Right lobe of liver (tissue), 6 donors: ENCODE results near the gene TRPT1. TPM values are rescaled to one million over a fixed set of nuclear protein-coding genes. Genes with fewer than 3 reads are reported as not detected.

Experiments used
- ATAC-seq, 4 donors: fragments of 200-7000 bp; cut with Tn5 transposase; one replicate each; pipeline ENCODE4 v1.9.1; 2020; ENCODE audit warnings: mild to moderate bottlenecking in 4 of 4, moderate library complexity in 4 of 4
- DNase-seq, 3 donors: peaks; one replicate each; pipeline ENCODE4 v3.0.0-alpha.2; 2020
- H3K27ac ChIP-seq, 3 donors: fragments of 200-600 bp; one replicate each; pipeline ENCODE4 v1.8.0; 2022
- H3K27me3 ChIP-seq, 2 donors: fragments of 200-600 bp; one replicate each; pipeline ENCODE4 v1.8.0; 2022
- H3K36me3 ChIP-seq, 4 donors: fragments of 200-600 bp; sonication (generic) in 1 of 4; one replicate each; pipeline versions ENCODE4 v1.5.1 to v1.8.0; 2017 to 2022; ENCODE audit warnings: control low read depth in 1 of 4
- H3K4me1 ChIP-seq, 4 donors: fragments of 200-600 bp; sonication (generic) in 1 of 4; one replicate each; pipeline versions ENCODE4 v1.5.1 to v1.8.0; 2017 to 2022; ENCODE audit warnings: control low read depth in 1 of 4
- H3K4me3 ChIP-seq, 3 donors: fragments of 200-600 bp; one replicate each; pipeline ENCODE4 v1.8.0; 2022
- H3K9me3 ChIP-seq, 4 donors: fragments of 200-600 bp; sonication (generic) in 1 of 4; one replicate each; pipeline versions ENCODE4 v1.5.1 to v1.8.0; 2017 to 2022; ENCODE audit warnings: control low read depth in 1 of 4
- POLR2A ChIP-seq: fragments of 450-650 bp; IDR thresholded peaks from one replicate; pipeline ENCODE4 v1.6.1; 2017; ENCODE audit warnings: antibody characterized with exemption, mild to moderate bottlenecking
- WGBS: methylation state at CpG from one replicate; pipeline ENCODE4 v1.1.6; 2018; ENCODE audit warnings: low coverage, low lambda C conversion rate; ENCODE audit not compliant: insufficient coverage; ENCODE audit errors: missing lambda C conversion rate; 5-methylcytosine and 5-hydroxymethylcytosine counted together
- intact Hi-C, 2 donors: fragments of 100-400 bp; cut with DNase I; formaldehyde crosslinking; loops; one replicate each; pipeline versions ENCODE4 v1.11.2 to v1.14.1; 2022
- total RNA-seq, 6 experiments: library from RNA; depleted of rRNA in 2 of 6; stranded (reverse); fragments of >200 nt in 2 of 6; fragmentation: NEBNext Ultra II Directional in 3 of 6; extraction: Animal tissue kit (Norgen Biotek cat#: 25700) in 3 of 6; gene quantifications; one replicate each; pipeline versions ENCODE4 v1.1.0 to v1.2.4, GENCODE V29; 2016 to 2023
- TF ChIP-seq, protein P1 (sequence below), 4 donors: fragments of 200-600 bp in 3 of 4; fragments of 450-650 bp in 1 of 4; IDR thresholded peaks; one replicate each; pipeline versions ENCODE4 v1.5.1 to v1.8.0; 2016 to 2022; ENCODE audit warnings: antibody characterized with exemption in 4 of 4, mild to moderate bottlenecking in 2 of 4
- donor health status: DM: no; HTN: yes; CAD: no.
- donor health status: DM: no; HTN: no; CAD: no.
- donor health status: DM: no; HTN: no; CAD: no.
- donor health status: DM: no; HTN: yes; CAD: no.
- donor health status: DM: no; HTN: yes; CAD: no.

TRPT1 gene
- total RNA-seq, 6 experiments from 2014 or later: 13.5 to 29.6 (median 18.9) TPM

DNA sequence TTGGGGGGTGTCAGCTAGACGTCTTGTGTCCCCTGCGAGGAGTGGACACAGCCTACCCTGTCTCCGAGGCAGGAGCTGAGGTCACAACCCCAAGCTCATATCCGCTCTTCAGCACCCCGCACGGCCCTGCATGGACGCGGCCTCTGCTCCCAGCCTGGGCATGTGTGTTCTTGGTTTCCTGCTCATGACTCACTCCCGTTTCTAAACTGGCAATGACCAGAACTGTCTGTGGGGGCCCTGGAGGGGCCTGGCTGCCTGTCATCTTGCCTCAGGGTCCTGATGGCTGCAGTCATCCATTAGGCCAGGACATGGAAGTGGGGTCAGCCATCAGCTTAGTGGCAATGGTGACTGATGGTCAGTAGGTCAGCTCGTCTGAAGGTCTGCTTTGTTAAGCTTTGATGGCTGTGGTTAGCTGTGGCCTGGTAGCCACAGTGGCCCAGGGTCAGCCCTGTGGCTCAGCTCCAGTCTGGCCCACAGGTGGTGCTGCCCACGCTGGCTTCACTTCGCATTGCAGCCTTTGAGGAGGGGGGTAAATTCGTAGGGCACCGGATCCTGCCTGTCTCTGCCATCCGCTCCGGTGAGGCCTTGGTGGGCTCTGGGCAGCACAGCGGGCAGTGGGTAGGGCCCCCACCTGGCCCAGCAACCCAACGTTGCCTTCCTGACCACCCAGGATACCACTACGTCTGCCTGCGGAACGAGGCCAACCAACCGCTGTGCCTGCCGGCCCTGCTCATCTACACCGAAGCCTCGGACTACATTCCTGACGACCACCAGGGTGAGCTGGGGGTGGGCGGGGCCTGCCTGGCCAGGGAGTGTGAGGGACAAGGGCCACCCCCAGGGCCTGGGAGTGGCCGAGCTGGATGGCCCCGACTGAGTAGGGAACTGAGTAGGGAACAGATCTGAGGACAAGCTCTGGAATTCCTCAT lies 37.3 kb upstream of the TRPT1 start:
- Histone ChIP-seq H3K4me3 (no peak overlapping the region), H3K4me1 (peaks cover 0 to 4% (median 3%) of the 10 kb centered on the region in 4 donors), H3K27me3 (no peaks in the 10 kb centered on the region), H3K36me3 (no peaks in the 10 kb centered on the region), H3K9me3 (no peaks in the 10 kb centered on the region), H3K27ac (no peak overlapping the region)
- TF ChIP-seq POLR2A: no peak
- TF ChIP-seq, protein P1, sequence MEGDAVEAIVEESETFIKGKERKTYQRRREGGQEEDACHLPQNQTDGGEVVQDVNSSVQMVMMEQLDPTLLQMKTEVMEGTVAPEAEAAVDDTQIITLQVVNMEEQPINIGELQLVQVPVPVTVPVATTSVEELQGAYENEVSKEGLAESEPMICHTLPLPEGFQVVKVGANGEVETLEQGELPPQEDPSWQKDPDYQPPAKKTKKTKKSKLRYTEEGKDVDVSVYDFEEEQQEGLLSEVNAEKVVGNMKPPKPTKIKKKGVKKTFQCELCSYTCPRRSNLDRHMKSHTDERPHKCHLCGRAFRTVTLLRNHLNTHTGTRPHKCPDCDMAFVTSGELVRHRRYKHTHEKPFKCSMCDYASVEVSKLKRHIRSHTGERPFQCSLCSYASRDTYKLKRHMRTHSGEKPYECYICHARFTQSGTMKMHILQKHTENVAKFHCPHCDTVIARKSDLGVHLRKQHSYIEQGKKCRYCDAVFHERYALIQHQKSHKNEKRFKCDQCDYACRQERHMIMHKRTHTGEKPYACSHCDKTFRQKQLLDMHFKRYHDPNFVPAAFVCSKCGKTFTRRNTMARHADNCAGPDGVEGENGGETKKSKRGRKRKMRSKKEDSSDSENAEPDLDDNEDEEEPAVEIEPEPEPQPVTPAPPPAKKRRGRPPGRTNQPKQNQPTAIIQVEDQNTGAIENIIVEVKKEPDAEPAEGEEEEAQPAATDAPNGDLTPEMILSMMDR (IDR thresholded peaks at IDR 0.05): no peak
- 85% methylated on average over 9 of the region's 29 CpGs for WGBS
- intact Hi-C loops: no loop called here
- ATAC-seq (peak in 2 of 4 donors; percentile 19 to 40), DNase-seq (peak in 1 of 3 donors; percentile 32)

DNA sequence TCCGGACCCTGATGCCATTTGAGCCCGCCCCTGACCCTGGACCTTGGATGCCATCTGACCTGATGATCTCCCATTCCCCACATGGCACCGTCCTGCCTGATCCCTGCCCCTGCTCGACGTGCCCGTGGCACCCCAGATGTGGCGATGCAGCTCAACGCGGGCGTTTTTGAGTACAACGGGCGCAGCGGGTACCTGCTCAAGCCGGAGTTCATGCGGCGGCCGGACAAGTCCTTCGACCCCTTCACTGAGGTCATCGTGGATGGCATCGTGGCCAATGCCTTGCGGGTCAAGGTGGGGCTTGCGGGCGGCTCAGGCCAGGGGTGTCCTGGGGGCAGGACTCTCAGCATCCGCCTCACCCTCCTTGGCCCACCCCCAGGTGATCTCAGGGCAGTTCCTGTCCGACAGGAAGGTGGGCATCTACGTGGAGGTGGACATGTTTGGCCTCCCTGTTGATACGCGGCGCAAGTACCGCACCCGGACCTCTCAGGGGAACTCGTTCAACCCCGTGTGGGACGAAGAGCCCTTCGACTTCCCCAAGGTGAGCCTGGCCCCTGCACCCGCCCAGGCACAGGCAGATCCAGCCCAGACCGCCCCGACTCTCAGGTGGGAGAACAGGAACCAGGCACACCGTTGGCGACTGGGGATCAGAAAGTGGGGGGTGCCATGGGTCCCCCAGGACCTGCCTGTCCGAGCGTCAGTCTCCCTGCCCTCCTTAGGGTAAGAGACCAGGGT lies 36.5 kb upstream of the TRPT1 start:
- intact Hi-C loops: no loop called here
- H3K27me3 ChIP-seq: no peaks in the 10 kb centered on the region
- no peak overlapping the region for H3K27ac ChIP-seq
- no peaks in the 10 kb centered on the region for H3K9me3 ChIP-seq
- no peaks in the 10 kb centered on the region for H3K4me1 ChIP-seq
- H3K4me3 ChIP-seq: no peak overlapping the region
- TF ChIP-seq, protein P1 (IDR thresholded peaks at IDR 0.05): no peak
- no peak for TF ChIP-seq POLR2A
- WGBS: 94% methylated on average over 23 of the region's 42 CpGs
- H3K36me3 ChIP-seq: no peaks in the 10 kb centered on the region
- DNase-seq: no peak
- no peak for ATAC-seq

DNA sequence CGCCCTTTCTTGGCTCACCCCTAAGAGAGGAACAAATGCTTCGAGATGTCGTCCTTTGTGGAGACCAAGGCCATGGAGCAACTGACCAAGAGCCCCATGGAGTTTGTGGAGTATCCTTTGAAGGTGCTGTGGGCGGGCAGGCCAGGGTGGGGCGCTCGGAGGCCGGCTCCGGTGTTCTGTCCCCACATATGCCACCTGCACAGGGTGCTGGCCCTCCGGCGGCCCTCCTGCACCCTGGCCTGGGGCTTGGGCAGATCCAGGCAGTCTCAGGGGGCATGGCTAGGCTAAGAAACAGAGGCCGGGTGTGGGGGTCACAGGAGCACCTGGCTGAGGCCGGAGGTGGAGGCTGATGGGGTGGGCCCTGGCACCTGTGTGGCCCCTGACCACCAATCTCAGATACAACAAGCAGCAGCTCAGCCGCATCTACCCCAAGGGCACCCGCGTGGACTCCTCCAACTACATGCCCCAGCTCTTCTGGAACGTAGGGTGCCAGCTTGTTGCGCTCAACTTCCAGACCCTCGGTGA lies 35.6 kb upstream of the TRPT1 start:
- ATAC-seq (no peak), DNase-seq (no peak)
- Histone ChIP-seq H3K36me3 (peaks cover 0 to under 1% (median 0%) of the 10 kb centered on the region in 4 donors), H3K27me3 (no peaks in the 10 kb centered on the region), H3K9me3 (no peaks in the 10 kb centered on the region), H3K4me1 (no peaks in the 10 kb centered on the region), H3K4me3 (no peak overlapping the region), H3K27ac (no peak overlapping the region)
- 93% methylated on average over 3 of the region's 18 CpGs for WGBS
- intact Hi-C loops: no loop called here
- TF ChIP-seq POLR2A: no peak
- TF ChIP-seq, protein P1 (IDR thresholded peaks at IDR 0.05): no peak

DNA sequence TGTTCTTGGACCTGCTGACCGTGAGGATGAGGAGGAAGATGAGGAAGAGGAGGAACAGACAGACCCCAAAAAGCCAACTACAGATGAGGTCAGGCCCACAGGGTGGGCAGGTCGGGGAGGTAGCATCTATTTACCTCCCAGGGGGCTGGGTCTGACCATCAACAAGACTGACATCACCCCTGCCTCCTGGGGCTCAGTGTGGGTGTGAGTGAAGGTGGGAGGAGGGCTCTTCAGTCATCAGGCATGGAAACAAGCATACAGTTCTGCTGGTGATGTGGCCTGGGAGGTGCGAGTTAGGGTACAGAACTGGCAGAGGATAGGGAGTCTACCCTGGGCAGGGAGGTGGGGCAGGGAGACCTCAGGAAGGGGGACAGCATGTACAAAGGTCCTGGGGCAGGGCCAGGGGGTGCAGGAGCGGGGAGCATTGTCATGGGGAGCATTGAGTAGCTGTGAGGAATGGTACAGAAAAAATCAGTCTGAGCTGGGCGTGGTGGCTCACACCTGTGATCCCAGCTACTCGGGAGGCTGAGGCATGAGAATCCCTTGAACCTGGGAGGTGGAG lies 34.2 kb upstream of the TRPT1 start:
- H3K36me3 ChIP-seq: peaks cover 0 to 5% (median 0%) of the 10 kb centered on the region in 4 donors
- no peak overlapping the region for H3K4me3 ChIP-seq
- ATAC-seq (no peak), DNase-seq (no peak)
- no peaks in the 10 kb centered on the region for H3K4me1 ChIP-seq
- no peaks in the 10 kb centered on the region for H3K9me3 ChIP-seq
- intact Hi-C loops: no loop called here
- no peak overlapping the region for H3K27ac ChIP-seq
- TF ChIP-seq, protein P1 (IDR thresholded peaks at IDR 0.05): no peak
- no peak for TF ChIP-seq POLR2A
- no peaks in the 10 kb centered on the region for H3K27me3 ChIP-seq
- 87% methylated on average over 4 of the region's 6 CpGs for WGBS
